H1 (cell line): ENCODE data around the gene TANC1. TPM values are rescaled to one million over a fixed set of nuclear protein-coding genes. Genes with fewer than 3 reads are reported as not detected.

Experiments used
- CBX5 ChIP-seq: fragments of 300-800, 300-1000 bp; sonication (generic); IDR thresholded peaks from 2 replicates; pipeline ENCODE4 v1.7.1; 2016; ENCODE audit warnings: antibody characterized with exemption, low read length, low read depth
- JUN ChIP-seq: IDR thresholded peaks from 2 replicates; pipeline ENCODE4 v1.6.1; 2011; ENCODE audit warnings: low read depth, mild to moderate bottlenecking, improper control_type of control experiment, low read length
- NANOG ChIP-seq: IDR thresholded peaks from 2 replicates; pipeline ENCODE4 v1.6.1; 2011; ENCODE audit warnings: low read length, low read depth, mild to moderate bottlenecking, inconsistent platforms; ENCODE audit not compliant: insufficient read depth, poor library complexity, severe bottlenecking
- RNF2 ChIP-seq: fragments of 200-900, 300-1000 bp; sonication (generic); IDR thresholded peaks from 2 replicates; pipeline ENCODE4 v1.7.1; 2016; ENCODE audit warnings: borderline replicate concordance, low read depth, mild to moderate bottlenecking, antibody characterized with exemption, low read length; ENCODE audit not compliant: poor library complexity, severe bottlenecking; ENCODE audit errors: missing control alignments
- RXRA ChIP-seq: IDR thresholded peaks from 2 replicates; pipeline ENCODE4 v1.6.1; 2011; ENCODE audit warnings: low read depth, mild to moderate bottlenecking, low read length, moderate library complexity; ENCODE audit not compliant: insufficient read depth
- TBP ChIP-seq: IDR thresholded peaks from 2 replicates; pipeline ENCODE4 v1.6.1; 2011; ENCODE audit warnings: low read depth, low read length, improper control_type of control experiment
- polyA plus RNA-seq, 7 experiments: library from polyadenylated mRNA; depleted of rRNA in 3 of 7; stranded (reverse) in 5 of 7; unstranded in 2 of 7; fragments of >200 nt in 5 of 7; fragments of 200-250 nt in 2 of 7; gene quantifications; 1 replicate in 5 of 7; 2 replicates in 1 of 7; 4 replicates in 1 of 7; pipeline versions ENCODE4 v1.2.1 to v1.2.3, GENCODE V29; 2011 to 2013; ENCODE audit warnings: missing spikeins in 2 of 7, mixed read lengths in 2 of 7
- total RNA-seq: library from RNA; stranded (reverse); fragmentation: NEBNext Ultra II Directional; extraction: Animal tissue kit (Norgen Biotek cat#: 25700); gene quantifications from 2 replicates; pipeline ENCODE4 v1.2.1, GENCODE V29; 2021

The TANC1 gene
- total and polyA plus RNA-seq, 2 of the 8 experiments (the other 6 are each of a cell fraction or from before 2014, with no cell fraction given), result 4.1 to 7.6 TPM

DNA sequence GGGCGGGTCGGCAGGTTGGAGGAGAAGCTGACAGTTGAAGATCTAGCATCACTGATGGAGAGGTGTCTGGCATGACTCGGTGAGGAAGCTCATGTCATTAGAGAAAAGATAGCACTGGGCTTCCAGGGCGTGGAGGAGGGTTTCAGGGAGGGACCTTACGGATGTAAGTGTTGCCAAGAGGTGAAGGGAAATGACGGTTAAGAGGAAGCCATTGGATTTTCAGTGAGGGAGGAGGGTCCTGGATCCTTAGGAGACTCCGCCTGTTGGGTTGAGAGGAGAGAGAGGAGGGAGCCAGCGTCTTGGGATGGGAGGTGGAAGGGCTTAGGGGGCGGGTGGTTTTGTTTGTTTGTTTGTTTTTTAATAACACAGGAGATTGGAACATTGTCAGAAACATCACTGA is 214.9 kb downstream of the TANC1 start (continued):
- no peak for TF ChIP-seq CBX5
- TF ChIP-seq JUN, result no peak
- TF ChIP-seq TBP, result no peak
- no peak for TF ChIP-seq NANOG
- no peak for TF ChIP-seq RXRA
- TF ChIP-seq RNF2, result no peak
